Stimulated activated naive CD8-positive, alpha-beta T cell treated with anti-CD3 and anti-CD28 coated beads, Interleukin-15, Interleukin-2, amounts not matched to agents 100 U/mL and 50 U/mL, for 24 hours (primary cell): Measurements from ENCODE around the gene XPOT.
A peak's percentile ranks its signal among the peaks of the same experiment; 100 is the strongest.

Source experiments
- ATAC-seq: fragments of 150-1000 bp; cut with Tn5 transposase; one replicate; pipeline ENCODE4 v1.10.0; 2021
- DNase-seq: peaks from one replicate; pipeline ENCODE4 v3.0.0; 2021

The XPOT gene

GRCh38 chr12:64427988-64428387 lies 23.8 kb downstream of the XPOT start:
- no peak for DNase-seq
- no peak for ATAC-seq

DNA sequence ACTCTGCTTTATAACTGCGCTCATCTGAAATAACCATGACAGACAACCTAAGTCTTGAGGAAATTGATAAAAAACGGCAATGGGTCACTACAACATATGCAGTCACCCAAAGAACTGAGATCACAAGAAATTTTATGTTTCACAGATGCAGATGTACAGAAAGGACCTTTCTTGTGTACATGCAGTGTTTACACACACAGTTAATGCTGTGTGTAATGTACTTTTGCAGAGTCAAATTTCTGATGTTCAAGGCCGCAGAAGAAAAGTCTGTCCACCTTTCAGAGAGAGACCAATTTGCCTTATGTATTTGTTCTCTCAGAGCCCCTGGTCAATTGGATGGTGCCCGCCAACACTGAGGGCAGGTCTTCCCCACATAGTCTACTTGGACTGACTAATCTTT lies 24.8 kb downstream of the XPOT start:
- DNase-seq (no peak), ATAC-seq (no peak)

DNA sequence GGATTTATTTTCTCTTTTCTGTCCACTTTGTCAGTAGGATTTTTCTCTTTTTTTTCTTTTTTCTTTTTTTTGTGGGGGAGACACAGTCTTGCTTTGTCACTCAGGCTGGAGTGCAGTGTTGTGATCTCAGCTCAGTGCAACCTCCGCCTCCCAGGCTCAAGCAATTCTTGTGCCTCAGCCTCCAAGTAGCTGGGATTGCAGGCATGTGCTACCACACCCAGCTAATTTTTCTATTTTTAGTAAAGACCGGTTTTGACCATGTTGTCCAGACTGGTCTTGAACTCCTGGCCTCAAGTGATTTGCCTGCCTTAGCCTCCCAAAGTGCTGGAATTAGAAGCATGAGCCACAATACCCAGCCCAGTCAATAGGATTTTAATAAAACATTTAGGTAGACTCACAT lies 26.7 kb downstream of the XPOT start:
- ATAC-seq = no peak
- no peak for DNase-seq

DNA sequence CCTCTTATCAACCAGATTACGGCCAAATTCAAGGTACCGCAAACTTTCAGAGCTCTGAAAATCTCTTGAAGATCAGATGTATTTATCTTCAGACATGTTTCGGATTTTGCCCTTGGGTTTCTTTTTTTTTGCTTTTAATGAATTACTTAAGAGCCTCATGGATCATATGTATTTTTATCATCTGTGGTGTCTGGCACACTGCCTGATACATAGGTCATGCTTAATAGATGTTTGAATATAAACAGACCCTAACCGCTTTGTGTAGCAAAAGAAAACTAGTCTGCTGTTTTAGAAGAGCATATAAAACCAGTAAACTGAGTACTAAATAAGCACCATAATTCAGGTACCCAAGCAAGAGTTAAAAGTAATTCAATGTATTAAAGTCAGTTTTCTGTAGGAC lies 27.6 kb downstream of the XPOT start:
- no peak for DNase-seq
- ATAC-seq = no peak

DNA sequence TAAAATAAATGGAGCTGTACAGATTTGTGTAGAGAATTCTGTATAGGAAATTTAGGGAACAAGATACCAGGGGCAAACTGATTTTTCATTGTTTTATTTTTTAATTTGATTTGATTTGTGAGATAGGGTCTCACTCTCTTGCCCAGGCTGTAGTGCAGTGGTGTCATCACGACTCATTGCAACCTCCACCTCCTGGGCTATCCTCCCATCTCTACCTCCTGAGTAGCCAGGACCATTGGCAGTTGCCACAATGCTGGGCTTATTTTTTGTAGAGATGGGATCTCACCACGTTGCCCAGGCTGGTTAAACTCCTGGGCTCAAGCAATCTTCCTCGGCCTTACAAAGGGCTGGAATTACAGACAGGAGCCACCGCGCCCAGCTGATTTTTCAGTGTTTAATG lies 29.7 kb downstream of the XPOT start:
- DNase-seq = no peak
- ATAC-seq = no peak

DNA sequence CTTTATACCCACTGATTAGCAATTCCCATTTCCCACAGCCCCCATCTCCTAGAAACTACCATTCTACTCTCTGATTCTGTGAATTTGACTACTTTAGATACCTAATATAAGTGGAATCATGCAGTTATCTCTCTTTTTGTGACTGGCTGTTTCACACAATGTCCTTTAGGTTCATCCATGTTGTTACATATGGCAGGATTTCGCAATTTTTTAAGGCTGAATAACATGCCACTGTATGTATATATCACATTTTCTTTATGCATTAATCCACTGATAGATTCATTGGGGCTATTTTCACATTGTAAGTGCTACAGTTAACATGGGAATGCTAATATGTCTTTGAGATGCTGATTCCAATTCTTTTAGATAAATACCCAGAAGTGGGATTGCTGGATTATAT lies 35.9 kb downstream of the XPOT start:
- DNase-seq (no peak), ATAC-seq (no peak)

DNA sequence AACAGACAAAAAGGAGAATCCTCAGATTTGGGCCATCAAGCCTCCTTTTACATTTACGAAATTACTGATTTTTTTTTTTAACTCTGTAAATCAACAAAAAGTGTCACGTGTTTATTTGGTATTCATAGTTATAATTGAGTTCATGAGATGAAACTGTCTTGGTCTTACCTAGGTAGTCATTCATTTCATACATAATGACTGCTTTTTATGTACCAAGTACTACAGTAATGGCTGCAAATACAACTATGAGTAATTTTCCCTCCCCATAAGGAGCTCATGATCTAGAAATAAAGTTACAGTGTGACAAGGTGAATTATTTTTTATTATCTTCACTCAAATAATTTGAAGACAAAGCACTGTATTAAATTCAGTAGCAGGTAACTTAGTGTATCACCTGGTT lies 41.3 kb downstream of the XPOT start:
- ATAC-seq = no peak
- no peak for DNase-seq

DNA sequence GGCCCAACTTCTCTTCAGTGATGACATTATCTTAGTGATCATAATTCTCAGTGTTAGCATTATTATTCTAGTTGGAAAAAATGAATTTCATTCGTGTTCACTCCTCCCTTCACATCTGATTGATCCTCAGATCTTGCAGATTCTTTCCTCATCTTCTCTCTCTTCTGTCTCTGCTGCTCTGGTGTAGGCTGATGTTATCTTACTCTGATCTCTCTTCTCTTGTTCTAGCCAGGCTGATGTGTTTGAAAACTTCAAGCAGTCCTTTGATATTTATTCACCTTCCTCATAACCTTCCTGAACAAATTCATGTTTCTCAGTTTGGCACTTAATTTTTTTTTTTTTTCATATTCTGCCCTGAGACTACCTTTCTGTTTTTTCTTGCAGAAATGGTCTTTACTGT lies 42.1 kb downstream of the XPOT start:
- no peak for DNase-seq

GRCh38 chr12:64450057-64450640 lies 46.0 kb downstream of the XPOT start:
- ATAC-seq (no peak), DNase-seq (no peak)

More for the DNA sequence above, 42.1 kb downstream of the XPOT start:
- no peak for ATAC-seq

DNA sequence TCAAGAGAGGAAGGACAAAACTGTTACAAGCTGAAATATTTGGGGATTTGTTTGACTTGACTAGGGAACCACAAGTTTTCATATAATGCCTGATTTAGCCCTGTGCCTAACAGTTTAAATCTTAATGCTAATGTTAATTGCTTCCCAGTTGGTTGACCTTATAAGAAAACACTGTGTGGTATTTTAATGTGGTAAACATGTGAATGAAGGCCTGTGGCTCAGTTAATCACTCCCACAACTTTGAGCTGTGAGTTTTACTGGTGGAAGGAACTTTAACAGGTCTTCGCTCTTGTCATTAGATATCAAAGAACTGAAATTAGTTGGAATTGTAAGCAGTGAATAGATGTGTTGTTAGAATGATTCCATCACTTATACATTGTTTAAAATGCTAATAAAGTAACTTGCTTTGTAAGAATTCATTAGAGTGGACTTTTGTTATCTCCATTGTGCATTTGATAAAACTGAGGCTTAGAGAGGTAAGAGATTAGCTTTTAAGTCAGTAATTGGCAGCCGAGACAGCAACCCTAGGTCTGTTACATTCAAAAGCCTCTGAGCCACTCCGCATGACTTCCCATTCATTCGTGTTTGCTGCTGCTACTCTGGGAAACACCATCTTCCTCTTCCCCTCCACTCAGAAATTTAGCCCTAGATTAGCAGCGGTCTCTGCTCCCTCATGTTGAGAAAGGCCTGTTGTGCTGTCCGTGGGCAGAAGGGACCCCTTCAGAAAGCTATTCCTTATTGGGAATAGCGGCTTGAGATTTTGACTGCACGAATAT lies 46.7 kb downstream of the XPOT start:
- ATAC-seq = no peak

GRCh38 chr12:64451687-64452558 lies 47.7 kb downstream of the XPOT start, which contains the start of gene TBK1:
TBK1 (plus strand) TSS chr12:64452120; CDS start chr12:64455871, 3,751 bp downstream.
- DNase-seq = peak; percentile 80

More for the DNA sequence above, 46.7 kb downstream of the XPOT start:
- no peak for DNase-seq

GRCh38 chr12:64452559-64453329 lies 48.6 kb downstream of the XPOT start:
- ATAC-seq (peak; percentile 14), DNase-seq (no peak)

More at GRCh38 chr12:64451687-64452558, 47.7 kb downstream of the XPOT start, which contains the start of gene TBK1:
- peak; percentile 72 for ATAC-seq

DNA sequence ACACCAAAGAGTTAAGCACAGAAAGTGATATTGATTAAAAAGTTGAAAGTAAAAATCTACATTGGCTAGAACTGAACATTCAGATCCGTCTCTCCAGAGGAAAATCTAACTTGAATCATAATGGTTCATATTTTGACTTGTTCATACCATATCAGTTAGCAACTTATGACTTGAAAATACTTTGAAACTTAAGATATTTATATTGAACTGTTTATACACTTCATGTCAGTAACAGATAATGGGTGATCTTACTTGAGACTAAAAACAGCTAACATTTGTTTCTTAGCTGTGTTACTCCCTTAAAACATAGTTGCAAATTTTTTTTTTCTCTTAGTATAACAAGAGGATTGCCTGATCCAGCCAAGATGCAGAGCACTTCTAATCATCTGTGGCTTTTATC lies 51.3 kb downstream of the XPOT start:
- DNase-seq (no peak), ATAC-seq (no peak)

DNA sequence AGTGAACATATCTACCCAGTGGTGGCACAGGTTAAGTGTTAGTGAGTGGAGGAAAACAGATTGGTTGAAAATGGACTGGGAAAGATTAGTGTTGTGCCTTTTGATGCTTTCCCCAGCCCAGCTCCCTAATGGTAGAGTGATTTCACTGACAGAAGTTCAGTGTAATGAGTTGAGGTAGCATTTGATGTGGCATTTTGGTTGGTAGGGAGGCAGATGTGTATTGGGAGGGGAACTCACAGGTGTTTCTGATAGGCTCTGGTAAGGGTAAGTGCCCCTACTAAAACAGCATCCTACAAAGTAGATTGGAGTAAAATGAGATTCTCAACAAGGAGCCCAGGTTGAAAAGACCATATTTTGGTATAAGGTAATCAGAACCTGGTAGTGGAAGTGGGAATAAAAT lies 51.9 kb downstream of the XPOT start:
- no peak for DNase-seq
- no peak for ATAC-seq

- peak; percentile 33 for DNase-seq
- no peak for ATAC-seq
These were observed 52.8 kb downstream of the XPOT start for GRCh38 chr12:64457032-64457431.

DNA sequence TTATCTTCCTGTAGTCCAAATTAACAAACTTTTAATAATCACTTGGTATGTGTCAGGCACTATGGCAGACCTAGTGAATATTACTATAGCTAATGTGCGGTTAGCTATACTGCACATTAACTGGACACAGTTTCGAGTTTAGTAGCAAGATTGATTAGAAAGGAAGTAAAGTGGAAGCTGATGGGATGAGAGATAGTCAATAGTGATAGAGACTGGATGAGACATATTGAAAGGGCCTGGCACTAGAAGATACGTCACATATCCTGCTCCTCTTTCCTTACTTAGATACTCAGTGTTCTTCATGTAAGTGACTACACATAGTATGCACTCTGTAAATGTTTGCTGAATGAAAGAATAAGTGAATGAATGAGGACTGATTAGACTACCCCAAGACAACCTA lies 53.3 kb downstream of the XPOT start:
- ATAC-seq = no peak
- DNase-seq = no peak

- no peak for DNase-seq
- no peak for ATAC-seq
These were observed 53.7 kb downstream of the XPOT start for GRCh38 chr12:64457923-64458322.

- ATAC-seq = no peak
- peak; percentile 10 for DNase-seq
These were observed 55.3 kb downstream of the XPOT start for GRCh38 chr12:64459394-64459891.

DNA sequence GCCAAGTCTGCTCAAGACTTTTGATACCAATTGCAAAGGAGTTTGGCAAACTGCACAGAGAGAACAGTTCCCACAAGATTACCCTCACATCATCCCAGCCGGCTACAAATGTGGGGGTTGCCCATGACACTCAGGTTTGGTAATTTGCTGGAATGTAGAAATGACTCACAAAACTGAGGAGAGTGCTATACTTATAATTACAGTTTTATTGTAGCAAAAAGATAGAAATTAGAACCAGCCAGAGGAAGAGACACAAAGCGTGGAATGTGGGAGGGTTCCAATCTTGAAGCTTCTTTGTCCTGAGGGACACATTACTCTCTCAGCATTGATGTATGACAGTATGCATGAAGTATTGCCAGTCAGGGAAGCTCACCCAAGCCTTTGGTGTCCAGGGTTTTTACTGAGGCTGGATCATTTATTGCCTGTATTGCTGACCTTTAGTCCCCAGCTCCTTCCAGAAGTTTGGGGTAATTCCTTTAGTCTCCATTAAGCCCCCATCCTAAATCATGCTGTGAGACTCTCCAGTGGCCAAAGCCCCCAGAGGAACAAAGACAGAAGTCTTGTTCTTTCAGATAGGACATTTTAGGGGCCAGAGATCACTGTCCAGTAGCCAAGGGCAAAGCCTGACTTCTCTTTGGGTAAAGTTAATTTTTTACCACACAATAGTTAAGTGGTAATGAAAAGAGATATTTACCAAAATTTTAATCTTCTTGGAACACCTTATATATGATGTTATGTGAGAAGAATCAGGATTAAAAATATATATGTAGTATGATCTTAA lies 57.6 kb downstream of the XPOT start:
- DNase-seq = no peak
- ATAC-seq = peak; percentile 40

- no peak for ATAC-seq
- no peak for DNase-seq
These were observed 62.0 kb downstream of the XPOT start for GRCh38 chr12:64466178-64466577.

GRCh38 chr12:64468966-64469365 lies 64.8 kb downstream of the XPOT start:
- no peak for ATAC-seq
- no peak for DNase-seq
